ENCODE data around the gene MRPL41. TPM values are rescaled to one million over a fixed set of nuclear protein-coding genes. Genes with fewer than 3 reads are reported as not detected.

Gene MRPL41
- total and polyA plus RNA-seq, 2 of the 13 experiments (the other 11 are each of a cell fraction or from before 2014, with no cell fraction given): 20.9 to 54.0 TPM

DNA sequence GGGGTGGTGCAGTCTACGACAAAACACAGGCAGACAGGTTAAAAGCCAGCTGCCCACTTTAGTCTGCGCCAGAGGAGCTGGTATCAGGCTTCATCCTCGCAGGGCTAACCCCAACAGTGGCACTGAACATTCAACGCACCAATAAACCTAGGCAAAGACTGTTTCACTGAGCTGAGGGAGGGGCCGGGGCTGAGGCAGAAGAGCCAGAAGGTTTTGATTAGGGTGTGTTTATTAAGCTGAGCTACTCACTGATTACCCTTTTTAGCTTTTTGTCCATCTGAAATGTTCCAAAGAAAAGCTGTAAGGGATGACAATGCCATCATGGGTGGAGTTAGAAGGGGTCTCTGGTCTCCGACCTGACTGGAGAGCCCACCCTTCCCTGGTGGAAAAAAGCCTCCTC is 37.2 kb downstream of the MRPL41 start:
- no peak overlapping the region for H2AFZ ChIP-seq (ENCODE audit: low read length)
- in situ Hi-C loops (cut with HindIII; ENCODE audit: extremely low pct_ligation_motif_present, low pct_unique_long_range_greater_than_20kb): no loop called here
- TSS peak; percentile 62 for BruUV-seq (replicated peaks)
- TF ChIP-seq ATF7 (IDR thresholded peaks at IDR 0.05) (no peak), ATF7 (CRISPR knock-in tag; IDR thresholded peaks at IDR 0.05) (no peak), ARNT2 (CRISPR knock-in tag; IDR thresholded peaks at IDR 0.05; ENCODE audit: low read depth) (no peak), ZBTB44 (CRISPR knock-in tag; IDR thresholded peaks at IDR 0.05) (no peak), SRSF9 (IDR thresholded peaks at IDR 0.05; ENCODE audit: borderline replicate concordance, insufficient read depth, low read depth, low read length, poor library complexity, severe bottlenecking) (no peak)
- TF ChIP-seq, protein P1, sequence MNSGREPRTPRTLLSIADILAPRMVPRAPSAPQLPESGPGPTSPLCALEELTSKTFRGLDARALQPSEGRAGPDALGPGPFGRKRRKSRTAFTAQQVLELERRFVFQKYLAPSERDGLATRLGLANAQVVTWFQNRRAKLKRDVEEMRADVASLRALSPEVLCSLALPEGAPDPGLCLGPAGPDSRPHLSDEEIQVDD (CRISPR knock-in tag; IDR thresholded peaks at IDR 0.05; ENCODE audit: borderline replicate concordance): no peak
- H3K9ac ChIP-seq (ENCODE audit: insufficient read depth, low read depth, low read length): peak overlapping the region; percentile 82
- peak overlapping the region; percentile 74 to 90 (median 83); a peak in 5 of 6 replicates for H3K4me3 ChIP-seq (replicated peaks in 1 of 3; ENCODE audit: insufficient read depth in 1 of 3, low read depth in 2 of 3, low read length in 3 of 3)
- H3K4me2 ChIP-seq (ENCODE audit: low read depth, low read length): peak overlapping the region; percentile 87
- no peaks in the 10 kb centered on the region for H4K20me1 ChIP-seq (ENCODE audit: insufficient read depth, low read length)
- no peak for DNase-seq (ENCODE audit: low spot score)
- ChIA-PET POLR2A (interaction anchor here (1.5 to 1.8 kb wide), 2 partner anchors 10 to 16 kb away, joined by 4 to 7 read pairs; partner anchors contain the start of genes ARRDC1 and DPH7), CTCF (ENCODE audit: low intra/inter-chr PET ratio, low total read pairs) (no interaction called here)
- no peaks in the 10 kb centered on the region for H3K9me3 ChIP-seq (ENCODE audit: low read length)
- H3K27me3 ChIP-seq (ENCODE audit: control insufficient read depth in 1 of 2, insufficient read depth in 2 of 2, low read length in 2 of 2): no peaks in the 10 kb centered on the region
- intact Hi-C loops (cut with micrococcal nuclease; ENCODE audit: unreplicated experiment): no loop called here
- 89% methylated on average over 5 of the region's 6 CpGs for WGBS (ENCODE audit: low lambda C conversion rate)
- H3K36me3 ChIP-seq (replicated peaks in 1 of 2; ENCODE audit: control insufficient read depth in 1 of 2, insufficient read depth in 2 of 2, low read length in 2 of 2): peaks cover 17 to 42% of the 10 kb centered on the region in 2 experiments
- H3K4me1 ChIP-seq (ENCODE audit: insufficient read depth, low read length): peaks cover 41% of the 10 kb centered on the region
- no peak for FAIRE-seq
- H3K27ac ChIP-seq (ENCODE audit: extremely low read length, insufficient read depth, low read length): no peak overlapping the region
- no peak for ATAC-seq
- H3K79me2 ChIP-seq (ENCODE audit: insufficient read depth, low read length): peaks cover 19% of the 10 kb centered on the region

All from HepG2 (cell line).